ENCODE data around the gene ITPRID1.

The ITPRID1 gene

GRCh38 chr7:31707089-31707488 lies 193.2 kb downstream of the ITPRID1 start:
- peaks cover 3% of the 10 kb centered on the region; the same call in 1 of the 2 replicates for H3K27me3 ChIP-seq (ENCODE audit: low read depth)

More at GRCh38 chr7:31707089-31707488, 193.2 kb downstream of the ITPRID1 start:
- in situ Hi-C loops (cut with MboI; ENCODE audit: low sequenced_read_pairs): no loop called here
- DNase-seq (ENCODE audit: low spot score in 2 of 2): no peak
- Histone ChIP-seq H3K4me3 (no peak overlapping the region), H3K9me3 (no peaks in the 10 kb centered on the region), H3K36me3 (replicated peaks) (no peaks in the 10 kb centered on the region), H3K4me1 (peaks cover 6% of the 10 kb centered on the region; the same call in 1 of the 2 replicates)
